ENCODE data around the gene SERPINA7. TPM values are rescaled to one million over a fixed set of nuclear protein-coding genes. Genes with fewer than 3 reads are reported as not detected.

SERPINA7 gene
- total RNA-seq, 1 experiment from 2014 or later: 0.15 TPM

DNA sequence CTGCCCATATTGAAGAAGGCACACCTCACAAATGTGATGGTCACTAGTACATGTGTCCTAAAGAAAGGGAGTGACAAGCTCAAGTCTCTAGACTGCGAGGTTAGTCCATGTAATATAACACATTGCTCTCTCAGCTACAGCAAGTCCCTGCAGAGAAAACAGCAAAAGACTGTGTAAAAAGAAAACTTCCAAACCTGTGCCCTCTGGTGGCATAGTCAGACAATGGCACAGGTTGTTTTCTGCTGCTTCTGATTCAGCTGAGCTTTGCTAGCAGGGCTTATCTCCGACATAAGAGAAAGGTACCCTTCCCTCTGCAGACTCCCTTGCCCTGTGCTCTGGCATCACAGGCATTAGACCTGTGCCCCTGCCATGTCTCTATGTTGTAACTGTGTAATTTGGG lies 1.4 kb upstream of the SERPINA7 start:
- H3K27ac ChIP-seq (ENCODE audit: low read length): no peak overlapping the region
- H3K9me3 ChIP-seq (ENCODE audit: control insufficient read depth, insufficient read depth, low read depth, low read length): no peaks in the 10 kb centered on the region
- BruUV-seq (replicated peaks): no TSS peak
- TF ChIP-seq TCF7L2 (IDR thresholded peaks at IDR 0.05; ENCODE audit: low read depth, low read length) (no peak), POLR2AphosphoS5 (IDR thresholded peaks at IDR 0.05; ENCODE audit: low read depth, low read length) (no peak)
- TF ChIP-seq, protein P1, sequence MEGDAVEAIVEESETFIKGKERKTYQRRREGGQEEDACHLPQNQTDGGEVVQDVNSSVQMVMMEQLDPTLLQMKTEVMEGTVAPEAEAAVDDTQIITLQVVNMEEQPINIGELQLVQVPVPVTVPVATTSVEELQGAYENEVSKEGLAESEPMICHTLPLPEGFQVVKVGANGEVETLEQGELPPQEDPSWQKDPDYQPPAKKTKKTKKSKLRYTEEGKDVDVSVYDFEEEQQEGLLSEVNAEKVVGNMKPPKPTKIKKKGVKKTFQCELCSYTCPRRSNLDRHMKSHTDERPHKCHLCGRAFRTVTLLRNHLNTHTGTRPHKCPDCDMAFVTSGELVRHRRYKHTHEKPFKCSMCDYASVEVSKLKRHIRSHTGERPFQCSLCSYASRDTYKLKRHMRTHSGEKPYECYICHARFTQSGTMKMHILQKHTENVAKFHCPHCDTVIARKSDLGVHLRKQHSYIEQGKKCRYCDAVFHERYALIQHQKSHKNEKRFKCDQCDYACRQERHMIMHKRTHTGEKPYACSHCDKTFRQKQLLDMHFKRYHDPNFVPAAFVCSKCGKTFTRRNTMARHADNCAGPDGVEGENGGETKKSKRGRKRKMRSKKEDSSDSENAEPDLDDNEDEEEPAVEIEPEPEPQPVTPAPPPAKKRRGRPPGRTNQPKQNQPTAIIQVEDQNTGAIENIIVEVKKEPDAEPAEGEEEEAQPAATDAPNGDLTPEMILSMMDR (IDR thresholded peaks at IDR 0.05): peak; percentile 34
- intact Hi-C loops (cut with micrococcal nuclease; ENCODE audit: unreplicated experiment) (no loop called here), in situ Hi-C loops (cut with HindIII; ENCODE audit: low pct_unique_long_range_greater_than_20kb, low sequenced_read_pairs) (no loop called here)
- no peak for DNase-seq (ENCODE audit: low read depth, low spot score)
- H3K36me3 ChIP-seq (ENCODE audit: control insufficient read depth, insufficient read depth, low read length): no peaks in the 10 kb centered on the region; the same call in 1 of the 2 replicates
- ChIA-PET POLR2A (no interaction called here), CTCF (no interaction called here)
- no peaks in the 10 kb centered on the region for H3K27me3 ChIP-seq (ENCODE audit: control insufficient read depth, insufficient read depth, low read length)
- H3K4me1 ChIP-seq (ENCODE audit: control insufficient read depth, insufficient read depth, low read length): no peaks in the 10 kb centered on the region
- no peak overlapping the region for H3K4me3 ChIP-seq (ENCODE audit: low read depth in 2 of 2, low read length in 2 of 2)
- no peak for ATAC-seq

- no peaks in the 10 kb centered on the region for H3K9me3 ChIP-seq (ENCODE audit: control insufficient read depth, insufficient read depth, low read depth, low read length)
- ChIA-PET CTCF (no interaction called here), POLR2A (no interaction called here)
- ATAC-seq: no peak
- no peaks in the 10 kb centered on the region for H3K27me3 ChIP-seq (ENCODE audit: control insufficient read depth, insufficient read depth, low read length)
- H3K4me3 ChIP-seq (ENCODE audit: low read depth in 2 of 2, low read length in 2 of 2): no peak overlapping the region
- no peaks in the 10 kb centered on the region for H3K4me1 ChIP-seq (ENCODE audit: control insufficient read depth, insufficient read depth, low read length)
- TF ChIP-seq SIN3A (IDR thresholded peaks at IDR 0.05; ENCODE audit: borderline replicate concordance, insufficient read depth, low read depth, low read length): no peak
- TF ChIP-seq REST (IDR thresholded peaks at IDR 0.05; ENCODE audit: insufficient read depth in 1 of 2, low read depth in 2 of 2, low read length in 1 of 2): no peak
- no peak for TF ChIP-seq POLR2AphosphoS5 (IDR thresholded peaks at IDR 0.05; ENCODE audit: low read depth, low read length)
- TF ChIP-seq, protein P1 (IDR thresholded peaks at IDR 0.05): no peak
- TF ChIP-seq TCF7L2 (IDR thresholded peaks at IDR 0.05; ENCODE audit: low read depth, low read length): no peak
- H3K36me3 ChIP-seq (ENCODE audit: control insufficient read depth, insufficient read depth, low read length): no peaks in the 10 kb centered on the region; the same call in 1 of the 2 replicates
- H3K27ac ChIP-seq (ENCODE audit: low read length): no peak overlapping the region
- no peak for DNase-seq (ENCODE audit: low read depth, low spot score)
- intact Hi-C loops (cut with micrococcal nuclease; ENCODE audit: unreplicated experiment) (no loop called here), in situ Hi-C loops (cut with HindIII; ENCODE audit: low pct_unique_long_range_greater_than_20kb, low sequenced_read_pairs) (no loop called here)
- no TSS peak for BruUV-seq (replicated peaks)
Measured at GRCh38 chrX:106037835-106038473, 573 bp downstream of the SERPINA7 start.
